KMS-11 (cell line): ENCODE data around the gene AKT1S1.

Experiments
- H2AFZ ChIP-seq: fragments of 200-600 bp; sonication (generic); 2 replicates; pipeline ENCODE4 v1.6.1; 2016; ENCODE audit warnings: antibody characterized with exemption, mixed run types, low read depth
- H3K27ac ChIP-seq: fragments of 200-600 bp; sonication (generic); 2 replicates; pipeline ENCODE4 v1.6.1; 2016; ENCODE audit warnings: mild to moderate bottlenecking, mixed run types
- H3K27me3 ChIP-seq: fragments of 200-600 bp; sonication (generic); 2 replicates; pipeline ENCODE4 v1.6.1; 2017; ENCODE audit warnings: mild to moderate bottlenecking, low read depth, mixed run types, moderate library complexity; ENCODE audit not compliant: insufficient read depth
- H3K36me3 ChIP-seq: fragments of 200-600 bp; sonication (generic); 2 replicates; pipeline ENCODE4 v1.6.1; 2017; ENCODE audit warnings: mild to moderate bottlenecking, mixed run types; ENCODE audit not compliant: insufficient read depth
- H3K4me1 ChIP-seq: fragments of 200-600 bp; sonication (generic); 2 replicates; pipeline ENCODE4 v1.6.1; 2016; ENCODE audit warnings: mild to moderate bottlenecking, low read depth, mixed run types; ENCODE audit not compliant: poor library complexity, severe bottlenecking
- H3K4me2 ChIP-seq: fragments of 200-600 bp; sonication (generic); 2 replicates; pipeline ENCODE4 v1.7.0; 2016; ENCODE audit warnings: mild to moderate bottlenecking, mixed run types
- H3K4me3 ChIP-seq: fragments of 200-600 bp; sonication (generic); IDR thresholded peaks from 2 replicates; pipeline ENCODE4 v1.6.1; 2017; ENCODE audit warnings: low read depth, low read length, mixed read lengths; ENCODE audit not compliant: insufficient read depth
- H3K79me2 ChIP-seq: fragments of 200-600 bp; sonication (generic); 2 replicates; pipeline ENCODE4 v1.6.1; 2016; ENCODE audit warnings: low read depth, mixed run types; ENCODE audit not compliant: insufficient read depth
- H3K9ac ChIP-seq: fragments of 200-600 bp; sonication (generic); 2 replicates; pipeline ENCODE4 v1.6.1; 2016; ENCODE audit warnings: mild to moderate bottlenecking, mixed run types
- H4K20me1 ChIP-seq: fragments of 200-600 bp; sonication (generic); 2 replicates; pipeline ENCODE4 v1.6.1; 2016; ENCODE audit warnings: mild to moderate bottlenecking, mixed run types; ENCODE audit not compliant: insufficient read depth
- TF ChIP-seq, protein P1 (sequence below): fragments of 200-600 bp; sonication (generic); conservative IDR thresholded peaks from 2 replicates; pipeline ENCODE4 v1.6.1; 2017; ENCODE audit warnings: low read depth, mild to moderate bottlenecking, antibody characterized with exemption, low read length, moderate library complexity, mixed read lengths

AKT1S1 gene

DNA sequence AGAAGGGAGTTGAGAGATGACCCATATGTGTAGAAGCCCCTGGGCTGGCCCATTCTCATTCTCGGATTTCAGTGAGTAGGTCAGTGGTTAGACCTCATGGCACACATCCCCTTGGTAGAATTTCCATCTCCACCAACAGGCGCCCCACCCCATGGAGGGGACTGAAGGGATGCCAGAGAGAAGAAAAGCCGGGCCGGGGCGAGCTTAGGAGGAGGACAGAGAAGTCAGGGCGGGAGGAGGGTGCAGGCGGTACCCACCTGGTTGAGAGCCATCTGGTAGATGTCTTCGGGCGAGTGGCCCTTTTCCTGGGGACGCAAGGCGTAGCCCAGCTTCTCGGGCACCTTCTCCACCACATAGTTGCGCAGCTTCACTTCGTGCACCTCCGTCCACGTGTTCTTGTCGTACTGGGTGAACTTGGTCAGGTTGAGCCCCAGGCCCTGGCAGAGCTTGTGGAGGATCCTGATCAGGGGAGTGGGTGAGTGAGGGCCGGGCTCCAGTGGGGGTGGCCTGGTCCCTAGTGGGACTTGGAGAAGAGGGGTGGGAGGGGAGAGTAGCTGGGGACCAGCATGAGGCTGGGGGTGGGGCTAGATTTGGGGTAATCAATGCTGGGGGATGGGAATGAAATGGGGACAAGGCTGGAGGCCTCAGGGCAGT is 17.0 kb upstream of the AKT1S1 start:
- TF ChIP-seq, protein P1, sequence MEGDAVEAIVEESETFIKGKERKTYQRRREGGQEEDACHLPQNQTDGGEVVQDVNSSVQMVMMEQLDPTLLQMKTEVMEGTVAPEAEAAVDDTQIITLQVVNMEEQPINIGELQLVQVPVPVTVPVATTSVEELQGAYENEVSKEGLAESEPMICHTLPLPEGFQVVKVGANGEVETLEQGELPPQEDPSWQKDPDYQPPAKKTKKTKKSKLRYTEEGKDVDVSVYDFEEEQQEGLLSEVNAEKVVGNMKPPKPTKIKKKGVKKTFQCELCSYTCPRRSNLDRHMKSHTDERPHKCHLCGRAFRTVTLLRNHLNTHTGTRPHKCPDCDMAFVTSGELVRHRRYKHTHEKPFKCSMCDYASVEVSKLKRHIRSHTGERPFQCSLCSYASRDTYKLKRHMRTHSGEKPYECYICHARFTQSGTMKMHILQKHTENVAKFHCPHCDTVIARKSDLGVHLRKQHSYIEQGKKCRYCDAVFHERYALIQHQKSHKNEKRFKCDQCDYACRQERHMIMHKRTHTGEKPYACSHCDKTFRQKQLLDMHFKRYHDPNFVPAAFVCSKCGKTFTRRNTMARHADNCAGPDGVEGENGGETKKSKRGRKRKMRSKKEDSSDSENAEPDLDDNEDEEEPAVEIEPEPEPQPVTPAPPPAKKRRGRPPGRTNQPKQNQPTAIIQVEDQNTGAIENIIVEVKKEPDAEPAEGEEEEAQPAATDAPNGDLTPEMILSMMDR = no peak
- no peaks in the 10 kb centered on the region for H3K27me3 ChIP-seq
- H2AFZ ChIP-seq = no peak overlapping the region
- H3K9ac ChIP-seq = no peak overlapping the region
- H3K4me3 ChIP-seq = no peak overlapping the region
- H3K79me2 ChIP-seq = no peaks in the 10 kb centered on the region
- 0 out of 2 replicates have a peak overlapping the region, but pooled peaks have one; percentile 80 for H3K4me2 ChIP-seq
- H3K27ac ChIP-seq = no peak overlapping the region; the same call in 1 of the 2 replicates
- peaks cover 74% of the 10 kb centered on the region for H3K4me1 ChIP-seq
- no peaks in the 10 kb centered on the region for H4K20me1 ChIP-seq
- H3K36me3 ChIP-seq = no peaks in the 10 kb centered on the region

DNA sequence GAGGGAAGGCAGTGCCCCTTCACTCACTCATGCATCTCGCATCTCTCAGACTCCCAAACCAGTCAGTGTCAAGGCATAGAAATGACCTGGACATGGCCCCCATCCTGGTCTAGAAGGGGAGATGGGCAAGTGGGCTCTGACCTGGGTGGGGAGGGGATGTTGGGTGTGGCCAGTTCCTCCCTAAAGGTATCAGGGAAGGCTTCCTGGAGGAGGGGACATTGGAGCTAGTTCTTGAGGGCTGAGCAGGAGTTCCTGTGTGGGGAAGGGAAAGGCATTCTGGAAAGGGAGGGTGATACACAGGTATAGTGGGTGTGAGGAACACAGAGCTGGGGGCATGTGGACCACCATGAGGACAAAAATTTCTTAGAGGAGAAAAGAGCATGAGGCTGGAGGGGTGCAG is 15.6 kb upstream of the AKT1S1 start:
- Histone ChIP-seq H3K9ac (no peak overlapping the region), H3K36me3 (no peaks in the 10 kb centered on the region), H3K4me1 (peaks cover 62% of the 10 kb centered on the region), H3K27ac (no peak overlapping the region), H3K4me2 (no peak overlapping the region), H3K4me3 (no peak overlapping the region), H2AFZ (no peak overlapping the region), H4K20me1 (no peaks in the 10 kb centered on the region), H3K27me3 (no peaks in the 10 kb centered on the region), H3K79me2 (no peaks in the 10 kb centered on the region)
- TF ChIP-seq, protein P1 = no peak

DNA sequence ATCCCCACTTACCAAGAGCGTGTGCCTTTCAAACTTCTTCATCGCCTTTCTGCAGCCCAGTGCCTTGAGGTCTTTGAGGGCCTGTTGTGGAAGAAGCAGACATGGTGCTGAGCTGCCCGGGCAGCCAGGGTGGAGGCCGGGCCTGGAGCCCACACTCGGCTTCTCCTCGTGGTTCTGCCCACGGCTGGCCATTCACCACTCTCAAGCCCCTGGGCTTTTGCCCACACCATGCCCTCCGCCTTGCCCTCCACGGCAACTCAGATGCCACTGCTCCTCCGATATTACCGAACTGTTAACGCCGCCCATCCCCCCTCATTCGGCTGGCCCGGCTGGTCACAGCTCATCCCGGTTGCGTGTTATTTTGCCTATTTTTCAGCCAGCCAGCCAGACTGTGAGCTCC is 14.2 kb upstream of the AKT1S1 start:
- H3K4me3 ChIP-seq = no peak overlapping the region
- H3K36me3 ChIP-seq = no peaks in the 10 kb centered on the region
- H4K20me1 ChIP-seq = no peaks in the 10 kb centered on the region
- peaks cover 48% of the 10 kb centered on the region for H3K4me1 ChIP-seq
- H3K27ac ChIP-seq = no peak overlapping the region
- H2AFZ ChIP-seq = no peak overlapping the region
- no peak overlapping the region for H3K9ac ChIP-seq
- no peaks in the 10 kb centered on the region for H3K27me3 ChIP-seq
- H3K4me2 ChIP-seq = no peak overlapping the region
- TF ChIP-seq, protein P1 = no peak
- H3K79me2 ChIP-seq = no peaks in the 10 kb centered on the region

DNA sequence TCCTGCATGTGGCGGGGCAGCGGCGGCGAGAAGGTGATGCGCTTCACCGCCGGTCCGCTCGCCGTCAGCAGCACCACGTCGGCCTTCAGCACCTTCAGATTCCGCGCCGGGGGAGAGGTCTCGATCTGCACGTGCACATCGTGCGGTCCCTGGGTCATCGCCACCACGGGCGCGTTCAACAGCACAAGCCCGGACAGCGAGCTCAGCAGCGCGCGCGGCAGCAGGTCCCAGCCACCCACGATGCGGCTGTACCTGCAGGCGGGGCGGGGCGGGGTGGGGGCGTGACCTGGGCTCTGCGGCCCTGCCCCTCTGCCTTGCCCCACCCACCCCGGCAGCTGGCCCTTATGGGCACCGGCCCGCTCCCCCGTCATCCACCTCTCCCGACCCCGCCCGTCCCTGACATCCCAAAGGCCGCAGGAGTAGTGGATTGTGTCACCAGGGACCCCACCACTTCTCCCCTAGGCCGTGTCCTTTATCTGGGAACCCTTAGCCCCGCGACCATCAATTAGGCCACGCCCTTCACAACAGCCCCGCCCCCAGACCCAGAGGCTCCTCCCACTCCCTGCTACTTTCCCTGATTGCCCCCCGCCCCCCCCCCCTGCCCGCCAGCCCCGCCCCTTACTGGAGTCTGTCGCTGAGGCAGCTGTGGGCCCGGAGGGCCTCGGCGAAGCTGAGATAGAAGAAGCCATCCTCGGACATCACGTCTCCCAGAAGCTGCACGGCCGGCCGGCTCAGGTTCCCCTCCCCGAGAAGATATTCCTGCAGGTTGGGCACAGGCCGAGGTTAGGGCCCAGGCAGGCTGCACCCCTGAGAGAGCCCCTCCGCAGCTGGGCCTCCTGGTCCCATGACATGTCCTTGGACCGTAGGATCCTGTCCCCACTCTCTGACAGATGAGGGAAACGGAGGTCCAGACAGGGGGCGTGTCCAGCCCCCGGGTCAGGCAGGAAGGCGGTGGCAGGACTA is 13.5 kb upstream of the AKT1S1 start:
- TF ChIP-seq, protein P1 = peak; percentile 11
- Histone ChIP-seq H3K27ac (peak overlapping the region; percentile 68), H3K4me3 (no peak overlapping the region), H3K36me3 (no peaks in the 10 kb centered on the region), H4K20me1 (no peaks in the 10 kb centered on the region), H3K9ac (peak overlapping the region; percentile 44; the same call in 1 of the 2 replicates), H3K4me1 (peaks cover 41% of the 10 kb centered on the region), H3K27me3 (no peaks in the 10 kb centered on the region), H3K4me2 (peak overlapping the region; percentile 45), H2AFZ (peak overlapping the region; percentile 86), H3K79me2 (no peaks in the 10 kb centered on the region)
